Breast epithelium (tissue), 4 donors: Measurements from ENCODE around the gene REC8. TPM values are rescaled to one million over a fixed set of nuclear protein-coding genes. Genes with fewer than 3 reads are reported as not detected.

Experiments
- DNase-seq, 2 donors: peaks; one replicate each; pipeline ENCODE4 v3.0.0-alpha.2; 2019; ENCODE audit warnings: low spot score in 2 of 2
- H3K27ac ChIP-seq, 2 donors: fragments of 200-600 bp; sonication (generic) in 1 of 2; one replicate each; pipeline ENCODE4 v1.5.1; 2016 to 2019; ENCODE audit warnings: mild to moderate bottlenecking in 1 of 2
- H3K27me3 ChIP-seq, 2 donors: fragments of 200-600 bp; sonication (generic) in 1 of 2; one replicate each; pipeline versions ENCODE4 v1.5.1 to v1.6.0; 2017 to 2019; ENCODE audit warnings: control low read depth in 1 of 2, mild to moderate bottlenecking in 1 of 2
- H3K36me3 ChIP-seq: fragments of 200-600 bp; one replicate; pipeline ENCODE4 v1.5.1; 2019
- H3K4me1 ChIP-seq, 2 donors: fragments of 200-600 bp; sonication (generic); one replicate each; pipeline ENCODE4 v1.5.1; 2016 to 2019; ENCODE audit warnings: control low read depth in 1 of 2
- H3K4me3 ChIP-seq, 3 donors: fragments of 200-600 bp; sonication (generic); 1 replicate in 2 of 3; 2 replicates in 1 of 3; pipeline ENCODE4 v1.5.1; 2016 to 2019; ENCODE audit warnings: mild to moderate bottlenecking in 3 of 3, moderate library complexity in 2 of 3
- H3K9me3 ChIP-seq, 2 donors: fragments of 200-600 bp; sonication (generic) in 1 of 2; one replicate each; pipeline ENCODE4 v1.5.1; 2016 to 2019; ENCODE audit warnings: control low read depth in 1 of 2
- CTCF ChIP-seq, 3 donors: fragments of 450-650 bp; IDR thresholded peaks; one replicate each; pipeline ENCODE4 v1.5.1; 2016 to 2017; ENCODE audit warnings: antibody characterized with exemption in 3 of 3, mild to moderate bottlenecking in 3 of 3, moderate library complexity in 3 of 3
- POLR2A ChIP-seq: fragments of 450-650 bp; IDR thresholded peaks from one replicate; pipeline ENCODE4 v1.6.1; 2016; ENCODE audit warnings: antibody characterized with exemption, mild to moderate bottlenecking, moderate library complexity
- POLR2AphosphoS5 ChIP-seq, 3 donors: sonication (generic); formaldehyde crosslinking; IDR thresholded peaks; one replicate each; pipeline ENCODE4 v1.6.1; 2017; ENCODE audit warnings: antibody characterized with exemption in 3 of 3
- intact Hi-C: fragments of 100-400 bp; cut with DNase I; formaldehyde crosslinking; loops from one replicate; pipeline ENCODE4 v1.15.1; 2023; ENCODE audit warnings: low total_unique reads
- total RNA-seq, 3 donors: library from RNA; depleted of rRNA; stranded (reverse); fragments of >200 nt; gene quantifications; one replicate each; pipeline ENCODE4 v1.1.0, GENCODE V29; 2016

Gene REC8
- total RNA-seq, 3 donors from 2014 or later: 2.9 to 10.2 (median 6.6) TPM

GRCh38 chr14:24207104-24207551 lies 35.2 kb downstream of the REC8 start:
- H3K9me3 ChIP-seq: no peaks in the 10 kb centered on the region
- no peak overlapping the region for H3K4me3 ChIP-seq
- intact Hi-C loops: no loop called here
- no peak for TF ChIP-seq POLR2A
- TF ChIP-seq POLR2AphosphoS5 (IDR thresholded peaks at IDR 0.05): no peak
- TF ChIP-seq CTCF (IDR thresholded peaks at IDR 0.05): no peak
- H3K4me1 ChIP-seq: no peaks in the 10 kb centered on the region
- no peaks in the 10 kb centered on the region for H3K36me3 ChIP-seq
- H3K27me3 ChIP-seq: no peaks in the 10 kb centered on the region
- no peak for DNase-seq
- H3K27ac ChIP-seq: no peak overlapping the region

GRCh38 chr14:24207625-24208024 lies 35.7 kb downstream of the REC8 start:
- intact Hi-C loops: no loop called here

GRCh38 chr14:24211311-24211710 lies 39.4 kb downstream of the REC8 start:
- H3K27ac ChIP-seq: no peak overlapping the region
- no peaks in the 10 kb centered on the region for H3K36me3 ChIP-seq
- no peaks in the 10 kb centered on the region for H3K27me3 ChIP-seq
- H3K4me1 ChIP-seq: peaks cover 0 to 10% of the 10 kb centered on the region in 2 donors
- H3K9me3 ChIP-seq: no peaks in the 10 kb centered on the region
- no peak overlapping the region for H3K4me3 ChIP-seq
- no peak for DNase-seq
- intact Hi-C loops: no loop called here
- TF ChIP-seq POLR2AphosphoS5 (IDR thresholded peaks at IDR 0.05) (no peak), CTCF (IDR thresholded peaks at IDR 0.05) (no peak), POLR2A (no peak)

More at GRCh38 chr14:24207625-24208024, 35.7 kb downstream of the REC8 start:
- Histone ChIP-seq H3K4me1 (no peaks in the 10 kb centered on the region), H3K9me3 (no peaks in the 10 kb centered on the region), H3K27me3 (no peaks in the 10 kb centered on the region), H3K27ac (no peak overlapping the region), H3K36me3 (no peaks in the 10 kb centered on the region), H3K4me3 (no peak overlapping the region)
- TF ChIP-seq POLR2AphosphoS5 (IDR thresholded peaks at IDR 0.05): no peak
- no peak for TF ChIP-seq POLR2A
- DNase-seq: no peak

GRCh38 chr14:24212924-24213865 lies 41.3 kb downstream of the REC8 start, which contains the start of gene CHMP4A:
Gene CHMP4A, minus strand, starts transcription at chr14:24213488. Its CDS starts 49 bp downstream, at chr14:24213439.
- peak within 1 kb of the TSS; percentile 97 to 99 for H3K27ac ChIP-seq
- peaks cover 0 to 10% of the 10 kb centered on the region in 2 donors for H3K4me1 ChIP-seq
- H3K36me3 ChIP-seq: no peaks in the 10 kb centered on the region
- intact Hi-C loops: no loop called here
- DNase-seq: peak; percentile 97
- H3K4me3 ChIP-seq: peak within 1 kb of the TSS; percentile 75 to 90 (median 76)
- peak in 1 of 3 donors; percentile 36 for TF ChIP-seq CTCF (IDR thresholded peaks at IDR 0.05)
- peak; percentile 97 to 99 (median 97) for TF ChIP-seq POLR2AphosphoS5 (IDR thresholded peaks at IDR 0.05)
- TF ChIP-seq POLR2A: peak; percentile 97
- no peaks in the 10 kb centered on the region for H3K27me3 ChIP-seq
- no peaks in the 10 kb centered on the region for H3K9me3 ChIP-seq

- TF ChIP-seq CTCF (IDR thresholded peaks at IDR 0.05) (no peak), POLR2AphosphoS5 (IDR thresholded peaks at IDR 0.05) (no peak), POLR2A (no peak)
- H3K9me3 ChIP-seq: no peaks in the 10 kb centered on the region
- DNase-seq: no peak
- peaks cover 0 to 10% of the 10 kb centered on the region in 2 donors for H3K4me1 ChIP-seq
- H3K4me3 ChIP-seq: peak overlapping the region; percentile 75 to 90 (median 76)
- no peaks in the 10 kb centered on the region for H3K27me3 ChIP-seq
- intact Hi-C loops: no loop called here
- H3K27ac ChIP-seq: peak overlapping the region; percentile 97 to 99
- H3K36me3 ChIP-seq: no peaks in the 10 kb centered on the region
Measured at GRCh38 chr14:24213866-24214662, 42.2 kb downstream of the REC8 start.
